Panc1 (cell line): Measurements from ENCODE around the gene RPUSD3. TPM values are rescaled to one million over a fixed set of nuclear protein-coding genes. Genes with fewer than 3 reads are reported as not detected.
A peak's percentile ranks its signal among the peaks of the same experiment; 100 is the strongest.

Experiments
- ATAC-seq: fragments of 200-7000 bp; cut with Tn5 transposase; 2 replicates; pipeline ENCODE4 v1.9.1; 2020; ENCODE audit warnings: mild to moderate bottlenecking, moderate library complexity
- BruUV-seq: library from RNA; stranded (reverse); fragments of 400-500 nt; replicated peaks from 2 replicates; lab custom pipeline; 2021; lab: Mats Ljungman, UMichigan
- CTCF ChIA-PET: fragments of 300-600 bp; sonication (Branson Sonifier 250); formaldehyde crosslinking; loops from one replicate; lab custom pipeline; 2022; ENCODE audit warnings: antibody characterized with exemption; lab: Charles Lee
- POLR2A ChIA-PET: fragments of 300-600 bp; sonication (Branson Sonifier 250); formaldehyde crosslinking; loops from one replicate; lab custom pipeline; 2022; ENCODE audit warnings: antibody characterized with exemption; lab: Charles Lee
- DNase-seq: peaks from one replicate; pipeline ENCODE4 v3.0.0-alpha.2; 2010; ENCODE audit warnings: low read depth, low spot score
- H3K27ac ChIP-seq: 2 replicates; pipeline ENCODE4 v1.5.1; 2011; ENCODE audit warnings: mild to moderate bottlenecking, low read length, inconsistent platforms
- H3K27me3 ChIP-seq: fragments of 200-500 bp; sonication (Bioruptor generic); 2 replicates; pipeline ENCODE4 v1.6.0; 2014; ENCODE audit warnings: low read length, inconsistent platforms; ENCODE audit not compliant: control insufficient read depth, insufficient read depth
- H3K36me3 ChIP-seq: fragments of 200-500 bp; sonication (Bioruptor generic); 2 replicates; pipeline ENCODE4 v1.5.1; 2014; ENCODE audit warnings: inconsistent platforms, mild to moderate bottlenecking, low read length, moderate library complexity; ENCODE audit not compliant: control insufficient read depth, insufficient read depth
- H3K4me1 ChIP-seq: 2 replicates; pipeline ENCODE4 v1.5.1; 2011; ENCODE audit warnings: inconsistent platforms, mild to moderate bottlenecking, low read length, moderate library complexity; ENCODE audit not compliant: control insufficient read depth, insufficient read depth
- H3K4me3 ChIP-seq, 2 experiments: 2 replicates each; pipeline ENCODE4 v1.5.1; 2011 to 2012; ENCODE audit warnings: low read depth in 2 of 2, low read length in 2 of 2, mild to moderate bottlenecking in 2 of 2, inconsistent platforms in 1 of 2, moderate library complexity in 1 of 2
- H3K9me3 ChIP-seq: fragments of 200-500 bp; sonication (Bioruptor generic); 2 replicates; pipeline ENCODE4 v1.5.1; 2014; ENCODE audit warnings: low read depth, mild to moderate bottlenecking, inconsistent platforms, low read length, moderate library complexity; ENCODE audit not compliant: control insufficient read depth, insufficient read depth
- POLR2AphosphoS5 ChIP-seq: IDR thresholded peaks from 2 replicates; pipeline ENCODE4 v1.6.1; 2012; ENCODE audit warnings: mild to moderate bottlenecking, low read depth, low read length, moderate library complexity
- SIN3A ChIP-seq: IDR thresholded peaks from 2 replicates; pipeline ENCODE4 v1.6.1; 2012; ENCODE audit warnings: low read depth, mild to moderate bottlenecking, low read length, moderate library complexity, borderline replicate concordance; ENCODE audit not compliant: insufficient read depth
- TCF7L2 ChIP-seq: IDR thresholded peaks from 2 replicates; pipeline ENCODE4 v1.6.1; 2011; ENCODE audit warnings: mild to moderate bottlenecking, low read depth, low read length, inconsistent platforms
- in situ Hi-C: cut with HindIII; loops from 2 replicates; pipeline ENCODE4 v1.10.0; 2016; ENCODE audit warnings: low sequenced_read_pairs, low pct_unique_long_range_greater_than_20kb
- intact Hi-C: fragments of 100-400 bp; cut with micrococcal nuclease; formaldehyde crosslinking; loops from one replicate; pipeline ENCODE4 v1.10.0; 2022; ENCODE audit not compliant: unreplicated experiment
- total RNA-seq: library from RNA; stranded (reverse); gene quantifications from one replicate; pipeline ENCODE4 v1.2.1, GENCODE V29; 2021; ENCODE audit not compliant: unreplicated experiment
- TF ChIP-seq, protein P1 (sequence below): fragments of 450-650 bp; IDR thresholded peaks from 2 replicates; pipeline ENCODE4 v1.5.1; 2017; ENCODE audit warnings: mild to moderate bottlenecking
- TF ChIP-seq, protein P2 (sequence below), 2 experiments: IDR thresholded peaks; 2 replicates each; pipeline ENCODE4 v1.6.1; 2011 to 2012; ENCODE audit warnings: low read depth in 2 of 2, control low read depth in 1 of 2, low read length in 1 of 2, mild to moderate bottlenecking in 1 of 2, moderate library complexity in 1 of 2; ENCODE audit not compliant: insufficient read depth in 1 of 2

Gene RPUSD3
- total RNA-seq, 1 experiment from 2014 or later = 40.4 TPM

DNA sequence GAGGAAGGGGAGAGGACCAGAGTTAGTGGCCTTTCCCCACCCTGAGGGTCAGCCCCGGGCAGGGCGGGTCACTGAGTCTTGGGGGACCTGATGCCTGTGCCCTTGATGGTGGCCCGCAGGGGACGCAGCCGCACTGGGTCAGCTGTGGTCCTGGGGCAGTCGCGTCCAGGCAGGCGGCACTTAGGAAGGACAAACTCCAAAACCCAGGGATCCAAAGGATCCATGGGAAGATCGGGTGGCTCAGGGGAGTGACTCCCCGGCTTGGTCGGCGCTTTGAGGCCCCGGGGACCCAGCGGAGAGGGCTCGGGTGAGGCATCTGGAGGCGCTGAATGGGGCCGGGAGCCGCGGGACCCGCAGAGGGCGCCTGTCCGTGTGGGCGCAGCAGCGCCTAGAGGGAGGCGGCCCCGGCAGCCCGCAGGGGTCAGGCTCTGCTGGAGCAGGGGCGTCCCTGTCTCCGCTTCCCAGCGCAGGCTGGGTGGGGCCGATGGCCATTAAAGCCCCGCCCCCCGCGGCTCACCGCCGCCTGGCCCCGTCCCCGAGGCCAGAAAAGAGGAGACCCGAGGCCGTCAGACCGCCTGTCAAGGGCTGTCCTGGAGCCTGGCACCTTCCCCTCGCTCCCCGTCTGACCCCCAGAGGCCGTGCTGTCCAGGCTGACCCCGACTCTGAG is 18.7 kb upstream of the RPUSD3 start:
- Histone ChIP-seq H3K9me3 (no peaks in the 10 kb centered on the region), H3K36me3 (no peaks in the 10 kb centered on the region), H3K27me3 (no peaks in the 10 kb centered on the region), H3K4me1 (peaks cover 6% of the 10 kb centered on the region; the same call in 1 of the 2 replicates), H3K27ac (no peak overlapping the region), H3K4me3 (peak overlapping the region; percentile 11 to 39; a peak in 2 of 4 replicates)
- TF ChIP-seq, protein P1, sequence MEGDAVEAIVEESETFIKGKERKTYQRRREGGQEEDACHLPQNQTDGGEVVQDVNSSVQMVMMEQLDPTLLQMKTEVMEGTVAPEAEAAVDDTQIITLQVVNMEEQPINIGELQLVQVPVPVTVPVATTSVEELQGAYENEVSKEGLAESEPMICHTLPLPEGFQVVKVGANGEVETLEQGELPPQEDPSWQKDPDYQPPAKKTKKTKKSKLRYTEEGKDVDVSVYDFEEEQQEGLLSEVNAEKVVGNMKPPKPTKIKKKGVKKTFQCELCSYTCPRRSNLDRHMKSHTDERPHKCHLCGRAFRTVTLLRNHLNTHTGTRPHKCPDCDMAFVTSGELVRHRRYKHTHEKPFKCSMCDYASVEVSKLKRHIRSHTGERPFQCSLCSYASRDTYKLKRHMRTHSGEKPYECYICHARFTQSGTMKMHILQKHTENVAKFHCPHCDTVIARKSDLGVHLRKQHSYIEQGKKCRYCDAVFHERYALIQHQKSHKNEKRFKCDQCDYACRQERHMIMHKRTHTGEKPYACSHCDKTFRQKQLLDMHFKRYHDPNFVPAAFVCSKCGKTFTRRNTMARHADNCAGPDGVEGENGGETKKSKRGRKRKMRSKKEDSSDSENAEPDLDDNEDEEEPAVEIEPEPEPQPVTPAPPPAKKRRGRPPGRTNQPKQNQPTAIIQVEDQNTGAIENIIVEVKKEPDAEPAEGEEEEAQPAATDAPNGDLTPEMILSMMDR = peak; percentile 67; the same call in 1 of the 2 replicates
- no peak for TF ChIP-seq TCF7L2
- CTCF ChIA-PET = no interaction called here
- DNase-seq (no peak), ATAC-seq (peak; percentile 87)
- POLR2A ChIA-PET = no interaction called here
- intact Hi-C loops (no loop called here), in situ Hi-C loops (no loop called here)
- no TSS peak for BruUV-seq

DNA sequence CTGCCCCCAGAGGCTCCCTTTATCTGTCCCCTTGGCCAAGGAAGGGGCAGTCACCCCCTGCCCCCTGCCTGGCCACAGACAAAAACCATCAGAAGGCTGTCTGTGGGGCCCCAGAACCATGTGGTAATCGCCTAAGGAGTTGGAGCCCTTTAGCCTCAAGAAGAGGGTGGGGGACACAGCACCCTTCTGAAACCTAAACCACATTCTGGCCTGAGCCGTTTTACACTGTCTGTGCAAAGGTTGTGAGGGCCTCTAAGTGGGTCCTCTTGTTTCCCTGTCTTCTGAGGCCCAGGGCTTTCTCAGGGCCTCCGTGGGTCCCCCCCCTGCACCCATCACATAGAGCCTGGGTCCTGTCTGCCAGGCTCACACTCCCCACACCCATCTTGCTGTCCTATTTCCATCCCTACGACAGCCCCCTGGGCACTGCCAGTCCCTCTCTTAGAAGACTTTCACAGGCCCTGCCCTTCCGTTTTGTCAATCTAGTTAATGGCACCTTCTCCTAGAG is 17.9 kb upstream of the RPUSD3 start:
- in situ Hi-C loops = no loop called here
- TF ChIP-seq, protein P1 = no peak
- TF ChIP-seq SIN3A (no peak), POLR2AphosphoS5 (no peak), TCF7L2 (no peak)
- TF ChIP-seq, protein P2, sequence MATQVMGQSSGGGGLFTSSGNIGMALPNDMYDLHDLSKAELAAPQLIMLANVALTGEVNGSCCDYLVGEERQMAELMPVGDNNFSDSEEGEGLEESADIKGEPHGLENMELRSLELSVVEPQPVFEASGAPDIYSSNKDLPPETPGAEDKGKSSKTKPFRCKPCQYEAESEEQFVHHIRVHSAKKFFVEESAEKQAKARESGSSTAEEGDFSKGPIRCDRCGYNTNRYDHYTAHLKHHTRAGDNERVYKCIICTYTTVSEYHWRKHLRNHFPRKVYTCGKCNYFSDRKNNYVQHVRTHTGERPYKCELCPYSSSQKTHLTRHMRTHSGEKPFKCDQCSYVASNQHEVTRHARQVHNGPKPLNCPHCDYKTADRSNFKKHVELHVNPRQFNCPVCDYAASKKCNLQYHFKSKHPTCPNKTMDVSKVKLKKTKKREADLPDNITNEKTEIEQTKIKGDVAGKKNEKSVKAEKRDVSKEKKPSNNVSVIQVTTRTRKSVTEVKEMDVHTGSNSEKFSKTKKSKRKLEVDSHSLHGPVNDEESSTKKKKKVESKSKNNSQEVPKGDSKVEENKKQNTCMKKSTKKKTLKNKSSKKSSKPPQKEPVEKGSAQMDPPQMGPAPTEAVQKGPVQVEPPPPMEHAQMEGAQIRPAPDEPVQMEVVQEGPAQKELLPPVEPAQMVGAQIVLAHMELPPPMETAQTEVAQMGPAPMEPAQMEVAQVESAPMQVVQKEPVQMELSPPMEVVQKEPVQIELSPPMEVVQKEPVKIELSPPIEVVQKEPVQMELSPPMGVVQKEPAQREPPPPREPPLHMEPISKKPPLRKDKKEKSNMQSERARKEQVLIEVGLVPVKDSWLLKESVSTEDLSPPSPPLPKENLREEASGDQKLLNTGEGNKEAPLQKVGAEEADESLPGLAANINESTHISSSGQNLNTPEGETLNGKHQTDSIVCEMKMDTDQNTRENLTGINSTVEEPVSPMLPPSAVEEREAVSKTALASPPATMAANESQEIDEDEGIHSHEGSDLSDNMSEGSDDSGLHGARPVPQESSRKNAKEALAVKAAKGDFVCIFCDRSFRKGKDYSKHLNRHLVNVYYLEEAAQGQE (IDR thresholded peaks at IDR 0.05; ENCODE audit: insufficient read depth in 1 of 2, low read depth in 2 of 2, low read length in 1 of 2) = no peak
- ATAC-seq (no peak), DNase-seq (no peak)
- no peak overlapping the region for H3K4me3 ChIP-seq
- no TSS peak for BruUV-seq
- CTCF ChIA-PET = no interaction called here
- no peak overlapping the region for H3K27ac ChIP-seq
- intact Hi-C loops = no loop called here
- H3K36me3 ChIP-seq = no peaks in the 10 kb centered on the region
- H3K4me1 ChIP-seq = peaks cover 6% of the 10 kb centered on the region; the same call in 1 of the 2 replicates
- no peaks in the 10 kb centered on the region for H3K27me3 ChIP-seq
- POLR2A ChIA-PET = no interaction called here
- H3K9me3 ChIP-seq = no peaks in the 10 kb centered on the region
